ENCODE results near the gene KIF13A.

DNA sequence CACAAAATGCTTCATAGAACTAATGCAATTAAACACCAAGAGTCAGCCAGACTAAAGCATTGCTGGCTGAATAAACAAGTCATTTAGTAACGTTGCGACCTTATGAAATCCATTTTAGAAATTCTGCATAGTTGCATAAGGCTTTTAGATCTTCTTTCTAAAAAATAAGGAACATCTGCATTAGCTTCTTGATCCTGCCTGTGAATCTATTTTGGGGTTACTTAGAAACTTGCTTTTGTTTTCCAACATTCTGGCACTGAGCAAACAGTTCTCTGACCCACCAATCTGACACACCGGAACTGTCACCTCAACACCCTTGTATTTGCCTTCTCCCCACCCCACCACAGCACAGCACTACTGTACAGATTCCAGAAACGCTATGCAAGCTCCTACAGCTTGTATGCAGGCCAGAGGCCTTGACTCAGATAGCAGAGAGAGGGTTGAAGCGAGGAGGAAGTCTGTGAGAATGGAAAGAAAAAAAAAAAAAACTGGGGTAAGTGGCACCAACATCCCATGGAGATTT lies 55.0 kb downstream of the KIF13A start:
- TF ChIP-seq, protein P1, sequence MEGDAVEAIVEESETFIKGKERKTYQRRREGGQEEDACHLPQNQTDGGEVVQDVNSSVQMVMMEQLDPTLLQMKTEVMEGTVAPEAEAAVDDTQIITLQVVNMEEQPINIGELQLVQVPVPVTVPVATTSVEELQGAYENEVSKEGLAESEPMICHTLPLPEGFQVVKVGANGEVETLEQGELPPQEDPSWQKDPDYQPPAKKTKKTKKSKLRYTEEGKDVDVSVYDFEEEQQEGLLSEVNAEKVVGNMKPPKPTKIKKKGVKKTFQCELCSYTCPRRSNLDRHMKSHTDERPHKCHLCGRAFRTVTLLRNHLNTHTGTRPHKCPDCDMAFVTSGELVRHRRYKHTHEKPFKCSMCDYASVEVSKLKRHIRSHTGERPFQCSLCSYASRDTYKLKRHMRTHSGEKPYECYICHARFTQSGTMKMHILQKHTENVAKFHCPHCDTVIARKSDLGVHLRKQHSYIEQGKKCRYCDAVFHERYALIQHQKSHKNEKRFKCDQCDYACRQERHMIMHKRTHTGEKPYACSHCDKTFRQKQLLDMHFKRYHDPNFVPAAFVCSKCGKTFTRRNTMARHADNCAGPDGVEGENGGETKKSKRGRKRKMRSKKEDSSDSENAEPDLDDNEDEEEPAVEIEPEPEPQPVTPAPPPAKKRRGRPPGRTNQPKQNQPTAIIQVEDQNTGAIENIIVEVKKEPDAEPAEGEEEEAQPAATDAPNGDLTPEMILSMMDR (IDR thresholded peaks at IDR 0.05; ENCODE audit: low read depth, low read length, missing input control): no peak
- TF ChIP-seq YY1 (IDR thresholded peaks at IDR 0.05): peak; percentile 16
- TF ChIP-seq HNF4G (IDR thresholded peaks at IDR 0.05): no peak
- no peak for TF ChIP-seq GABPA (IDR thresholded peaks at IDR 0.05 in 1 of 2, conservative IDR thresholded peaks at IDR 0.05 in 1 of 2)
